Measurements from ENCODE around the gene CSRP1. TPM values are rescaled to one million over a fixed set of nuclear protein-coding genes. Genes with fewer than 3 reads are reported as not detected.

CSRP1 gene
- total and polyA plus RNA-seq, 9 of the 15 experiments (the other 6 are each of a cell fraction or from before 2014, with no cell fraction given), result 6.8 to 39.4 (median 23.7) TPM

Other genes with a start within 250 kb of the CSRP1 start
- not detected in 2 replicates for gene PKP1, start 223.6 kb downstream of the CSRP1 start, total RNA-seq (2014; rRNA removed)
- not detected in 2 replicates for gene PKP1, start 223.6 kb downstream of the CSRP1 start, total RNA-seq (2014; rRNA removed; fragmentation: Illumina TruSeq; extraction: Trizol)
- gene PKP1, start 223.6 kb downstream of the CSRP1 start, total RNA-seq (2015; rRNA removed; fragmentation: Illumina TruSeq; extraction: Trizol), result not detected in 2 replicates
- not detected in 2 replicates for gene PKP1, start 223.6 kb downstream of the CSRP1 start, total RNA-seq (2021)
- not detected in 2 replicates for gene PKP1, start 223.6 kb downstream of the CSRP1 start, polyA plus RNA-seq (2011; rRNA removed)
- gene PKP1, start 223.6 kb downstream of the CSRP1 start, polyA plus RNA-seq (2014; fragmentation: Illumina TruSeq; extraction: Trizol), result not detected in 2 replicates
- not detected for gene PKP1, start 223.6 kb downstream of the CSRP1 start, polyA plus RNA-seq (2014; fragmentation: Nextera tagmentation; extraction: Ambion mirVana)
- gene PKP1, start 223.6 kb downstream of the CSRP1 start, polyA plus RNA-seq (2014; rRNA removed), result not detected in 2 replicates
- gene TNNT2, start 129.4 kb downstream of the CSRP1 start, total RNA-seq (2014; rRNA removed), result not detected in 2 replicates
- not detected in 2 replicates for gene TNNT2, start 129.4 kb downstream of the CSRP1 start, total RNA-seq (2014; rRNA removed; fragmentation: Illumina TruSeq; extraction: Trizol)
- gene TNNT2, start 129.4 kb downstream of the CSRP1 start, total RNA-seq (2015; rRNA removed; fragmentation: Illumina TruSeq; extraction: Trizol), result not detected in 2 replicates
- not detected in 2 replicates for gene TNNT2, start 129.4 kb downstream of the CSRP1 start, total RNA-seq (2021)
- gene TNNT2, start 129.4 kb downstream of the CSRP1 start, polyA plus RNA-seq (2011; rRNA removed), result not detected in 2 replicates
- not detected in 2 replicates for gene TNNT2, start 129.4 kb downstream of the CSRP1 start, polyA plus RNA-seq (2014; fragmentation: Illumina TruSeq; extraction: Trizol)
- gene TNNT2, start 129.4 kb downstream of the CSRP1 start, polyA plus RNA-seq (2014; fragmentation: Nextera tagmentation; extraction: Ambion mirVana), result not detected
- gene TNNT2, start 129.4 kb downstream of the CSRP1 start, polyA plus RNA-seq (2014; rRNA removed), result not detected in 2 replicates
- not detected in 2 replicates for gene LAD1, start 107.8 kb downstream of the CSRP1 start, total RNA-seq (2014; rRNA removed)
- gene LAD1, start 107.8 kb downstream of the CSRP1 start, total RNA-seq (2014; rRNA removed; fragmentation: Illumina TruSeq; extraction: Trizol), result not detected in 2 replicates
- gene LAD1, start 107.8 kb downstream of the CSRP1 start, total RNA-seq (2015; rRNA removed; fragmentation: Illumina TruSeq; extraction: Trizol), result not detected in 2 replicates
- gene LAD1, start 107.8 kb downstream of the CSRP1 start, total RNA-seq (2021), result 0.25 and 0.31 TPM in 2 replicates
- not detected in 2 replicates for gene LAD1, start 107.8 kb downstream of the CSRP1 start, polyA plus RNA-seq (2011; rRNA removed)
- not detected in 2 replicates for gene LAD1, start 107.8 kb downstream of the CSRP1 start, polyA plus RNA-seq (2014; fragmentation: Illumina TruSeq; extraction: Trizol)
- not detected for gene LAD1, start 107.8 kb downstream of the CSRP1 start, polyA plus RNA-seq (2014; fragmentation: Nextera tagmentation; extraction: Ambion mirVana)
- gene LAD1, start 107.8 kb downstream of the CSRP1 start, polyA plus RNA-seq (2014; rRNA removed), result not detected in 2 replicates
- not detected in 2 replicates for gene TNNI1, start 85.4 kb downstream of the CSRP1 start, total RNA-seq (2014; rRNA removed)
- not detected in 2 replicates for gene TNNI1, start 85.4 kb downstream of the CSRP1 start, total RNA-seq (2014; rRNA removed; fragmentation: Illumina TruSeq; extraction: Trizol)
- gene TNNI1, start 85.4 kb downstream of the CSRP1 start, total RNA-seq (2015; rRNA removed; fragmentation: Illumina TruSeq; extraction: Trizol), result not detected in 2 replicates
- not detected in 2 replicates for gene TNNI1, start 85.4 kb downstream of the CSRP1 start, total RNA-seq (2021)
- not detected in 2 replicates for gene TNNI1, start 85.4 kb downstream of the CSRP1 start, polyA plus RNA-seq (2011; rRNA removed)
- not detected in 2 replicates for gene TNNI1, start 85.4 kb downstream of the CSRP1 start, polyA plus RNA-seq (2014; fragmentation: Illumina TruSeq; extraction: Trizol)
- gene TNNI1, start 85.4 kb downstream of the CSRP1 start, polyA plus RNA-seq (2014; fragmentation: Nextera tagmentation; extraction: Ambion mirVana), result not detected
- gene TNNI1, start 85.4 kb downstream of the CSRP1 start, polyA plus RNA-seq (2014; rRNA removed), result not detected in 2 replicates
- gene PHLDA3, start 37.9 kb downstream of the CSRP1 start, total RNA-seq (2014; rRNA removed), result 0.27 TPM in 1 of 2 replicates, not detected in the other
- gene PHLDA3, start 37.9 kb downstream of the CSRP1 start, total RNA-seq (2014; rRNA removed; fragmentation: Illumina TruSeq; extraction: Trizol), result not detected in 2 replicates
- not detected in 2 replicates for gene PHLDA3, start 37.9 kb downstream of the CSRP1 start, total RNA-seq (2015; rRNA removed; fragmentation: Illumina TruSeq; extraction: Trizol)
- 0.11 and 0.42 TPM in 2 replicates for gene PHLDA3, start 37.9 kb downstream of the CSRP1 start, total RNA-seq (2021)
- gene PHLDA3, start 37.9 kb downstream of the CSRP1 start, polyA plus RNA-seq (2011; rRNA removed), result not detected in 2 replicates
- not detected in 2 replicates for gene PHLDA3, start 37.9 kb downstream of the CSRP1 start, polyA plus RNA-seq (2014; fragmentation: Illumina TruSeq; extraction: Trizol)
- gene PHLDA3, start 37.9 kb downstream of the CSRP1 start, polyA plus RNA-seq (2014; fragmentation: Nextera tagmentation; extraction: Ambion mirVana), result not detected
- not detected in 2 replicates for gene PHLDA3, start 37.9 kb downstream of the CSRP1 start, polyA plus RNA-seq (2014; rRNA removed)
- 4.5 and 4.9 TPM in 2 replicates for gene NAV1, start 32.0 kb upstream of the CSRP1 start, total RNA-seq (2014; rRNA removed)
- 3.2 and 3.7 TPM in 2 replicates for gene NAV1, start 32.0 kb upstream of the CSRP1 start, total RNA-seq (2014; rRNA removed; fragmentation: Illumina TruSeq; extraction: Trizol)
- gene NAV1, start 32.0 kb upstream of the CSRP1 start, total RNA-seq (2015; rRNA removed; fragmentation: Illumina TruSeq; extraction: Trizol), result 2.9 and 3.3 TPM in 2 replicates
- 15.4 and 16.8 TPM in 2 replicates for gene NAV1, start 32.0 kb upstream of the CSRP1 start, total RNA-seq (2021)
- 0.91 TPM in 2 replicates for gene NAV1, start 32.0 kb upstream of the CSRP1 start, polyA plus RNA-seq (2011; rRNA removed)
- gene NAV1, start 32.0 kb upstream of the CSRP1 start, polyA plus RNA-seq (2014; fragmentation: Illumina TruSeq; extraction: Trizol), result 10.7 and 13.2 TPM in 2 replicates
- gene NAV1, start 32.0 kb upstream of the CSRP1 start, polyA plus RNA-seq (2014; fragmentation: Nextera tagmentation; extraction: Ambion mirVana), result 1 to 10 TPM; 1.8 to 2.1 TPM
- gene NAV1, start 32.0 kb upstream of the CSRP1 start, polyA plus RNA-seq (2014; rRNA removed), result 4.2 and 5.6 TPM in 2 replicates